Stimulated activated CD4-positive, alpha-beta T cell treated with anti-CD3 and anti-CD28 coated beads, Interleukin-12 subunit alpha, Interleukin-12 subunit beta, amount 100 ng/mL, for 4 hours (primary cell): ENCODE measurements around the gene PAGE2.
A peak's percentile ranks its signal among the peaks of the same experiment; 100 is the strongest.
"Not testable (repeated sequence)": the region's sequence is repeated elsewhere in the genome, so short reads cannot be mapped to it uniquely, and the experiment has no call there.

Experiments used
- DNase-seq: peaks from one replicate; pipeline ENCODE4 v3.0.0-alpha.2; 2020

Gene PAGE2

DNA sequence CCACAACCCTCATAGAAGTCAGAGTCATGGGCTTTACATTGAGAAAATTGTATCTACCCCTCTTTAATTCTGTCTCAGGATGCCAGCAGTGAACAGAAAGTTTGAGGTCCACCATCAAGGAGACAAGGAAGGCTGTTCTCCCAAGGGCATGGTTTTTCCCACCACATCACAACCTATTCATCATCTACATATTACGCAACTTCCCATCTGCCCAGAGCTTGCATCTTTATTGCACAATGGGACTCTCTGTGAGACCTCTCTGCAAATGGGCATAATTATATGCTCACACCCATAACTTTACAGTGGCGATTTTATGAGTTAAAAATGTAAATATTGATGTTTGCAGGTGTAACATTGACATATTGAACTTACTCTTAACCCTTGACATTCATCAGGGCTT, 38.9 kb downstream of the PAGE2 start:
- DNase-seq, result no peak

DNA sequence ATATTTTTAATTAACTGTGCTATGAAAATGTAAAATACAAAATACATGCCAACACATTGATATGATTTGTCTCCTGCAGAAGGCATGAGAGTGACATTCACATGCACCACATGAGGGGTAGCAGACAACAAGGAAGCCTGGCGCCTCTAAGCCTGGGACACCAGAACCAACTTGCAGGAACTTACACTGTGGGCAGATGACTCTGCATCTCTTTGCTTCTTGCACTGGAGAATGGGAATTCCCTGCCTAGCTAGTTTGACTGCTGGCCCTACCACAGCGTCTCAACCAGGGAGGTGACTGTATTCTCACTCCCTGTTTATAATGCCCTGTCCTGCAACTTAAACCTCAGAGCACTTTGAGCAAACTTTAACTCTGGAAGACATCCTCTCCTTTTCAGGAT, 40.5 kb downstream of the PAGE2 start:
- DNase-seq, result no peak

DNA sequence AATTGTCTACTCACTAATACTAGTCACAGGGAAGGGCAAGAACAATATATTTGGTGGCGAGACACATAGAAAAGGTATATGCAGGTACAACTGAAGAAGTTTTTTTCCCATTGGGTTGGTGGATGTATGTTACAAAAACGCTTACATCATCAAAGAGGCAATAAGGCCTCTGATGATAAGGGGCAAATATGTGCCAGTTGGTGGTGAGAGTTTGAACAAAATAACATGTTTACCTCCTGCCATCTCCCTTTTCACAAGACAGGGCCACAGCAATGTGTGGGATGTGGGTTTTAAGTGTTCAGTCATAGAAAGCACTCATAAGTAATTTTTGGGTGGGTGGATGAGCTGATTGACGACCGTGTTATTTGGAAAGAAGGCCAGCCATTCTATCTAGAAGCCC, 41.7 kb downstream of the PAGE2 start:
- DNase-seq, result no peak

DNA sequence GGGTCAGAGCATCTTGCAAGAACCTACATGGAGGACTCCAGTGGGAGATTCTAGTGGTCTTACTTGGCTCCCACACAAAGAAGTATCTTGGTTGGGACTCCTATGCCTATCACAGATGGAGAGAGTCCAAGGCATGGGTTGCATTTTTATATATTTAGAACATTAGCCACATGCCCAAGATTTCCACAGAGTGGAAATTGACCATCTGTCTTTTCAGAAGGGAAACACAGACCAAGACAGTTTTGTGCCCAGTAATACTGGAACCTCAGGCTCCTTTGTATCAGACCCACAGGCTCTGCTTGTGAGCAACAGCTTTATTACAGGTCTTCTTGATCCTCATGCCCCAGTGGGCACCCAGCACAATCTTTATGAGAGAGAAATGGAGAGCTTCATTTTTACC, 43.6 kb downstream of the PAGE2 start:
- no peak for DNase-seq

DNA sequence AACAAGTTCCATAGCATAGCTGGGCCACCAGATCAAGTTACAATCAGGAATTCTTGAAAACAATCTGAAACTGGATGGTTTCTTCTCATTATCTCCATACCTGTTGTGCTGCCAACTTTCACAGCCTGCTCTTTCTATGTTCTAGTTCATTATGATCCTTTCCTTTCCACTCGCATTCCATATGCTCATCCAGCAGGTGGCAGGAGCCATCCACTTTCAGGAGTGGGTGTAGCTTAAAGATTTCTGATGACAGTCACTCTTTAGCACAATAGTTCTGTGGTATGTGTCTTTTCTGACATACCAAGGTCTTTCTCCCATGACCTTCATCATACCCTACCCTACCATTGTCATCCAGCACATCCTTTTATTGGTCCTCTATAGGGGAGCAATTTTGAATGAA, 46.4 kb downstream of the PAGE2 start:
- peak; percentile 7 for DNase-seq

DNA sequence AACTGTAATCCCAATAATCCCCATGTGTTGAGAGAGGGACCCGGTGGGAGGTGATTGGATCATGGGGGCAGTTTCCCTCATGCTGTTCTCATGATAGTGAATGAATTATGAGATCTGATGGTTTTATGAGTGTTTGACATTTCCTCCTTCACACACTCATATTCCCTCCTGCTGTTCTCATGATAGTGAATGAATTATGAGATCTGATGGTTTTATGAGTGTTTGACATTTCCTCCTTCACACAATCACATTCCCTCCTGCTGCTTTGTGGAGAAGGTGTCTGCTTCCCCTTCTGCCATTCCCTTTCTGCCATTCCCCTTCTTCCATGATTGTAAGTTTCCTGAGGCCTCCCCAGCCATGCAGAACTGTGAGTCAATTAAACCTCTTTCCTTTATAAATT, 52.0 kb downstream of the PAGE2 start:
- not testable (repeated sequence) for DNase-seq
